HG03108 (cell line): ENCODE results near the gene AHSG.
A peak's percentile ranks its signal among the peaks of the same experiment; 100 is the strongest.
"Not testable (repeated sequence)": the region's sequence is repeated elsewhere in the genome, so short reads cannot be mapped to it uniquely, and the experiment has no call there.

Experiments
- ATAC-seq: cut with Tn5 transposase; IDR thresholded peaks from one replicate; pipeline ENCODE4 v1.9.1; 2021; ENCODE audit warnings: moderate library complexity; ENCODE audit not compliant: unreplicated experiment

The AHSG gene, protein sequence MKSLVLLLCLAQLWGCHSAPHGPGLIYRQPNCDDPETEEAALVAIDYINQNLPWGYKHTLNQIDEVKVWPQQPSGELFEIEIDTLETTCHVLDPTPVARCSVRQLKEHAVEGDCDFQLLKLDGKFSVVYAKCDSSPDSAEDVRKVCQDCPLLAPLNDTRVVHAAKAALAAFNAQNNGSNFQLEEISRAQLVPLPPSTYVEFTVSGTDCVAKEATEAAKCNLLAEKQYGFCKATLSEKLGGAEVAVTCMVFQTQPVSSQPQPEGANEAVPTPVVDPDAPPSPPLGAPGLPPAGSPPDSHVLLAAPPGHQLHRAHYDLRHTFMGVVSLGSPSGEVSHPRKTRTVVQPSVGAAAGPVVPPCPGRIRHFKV

DNA sequence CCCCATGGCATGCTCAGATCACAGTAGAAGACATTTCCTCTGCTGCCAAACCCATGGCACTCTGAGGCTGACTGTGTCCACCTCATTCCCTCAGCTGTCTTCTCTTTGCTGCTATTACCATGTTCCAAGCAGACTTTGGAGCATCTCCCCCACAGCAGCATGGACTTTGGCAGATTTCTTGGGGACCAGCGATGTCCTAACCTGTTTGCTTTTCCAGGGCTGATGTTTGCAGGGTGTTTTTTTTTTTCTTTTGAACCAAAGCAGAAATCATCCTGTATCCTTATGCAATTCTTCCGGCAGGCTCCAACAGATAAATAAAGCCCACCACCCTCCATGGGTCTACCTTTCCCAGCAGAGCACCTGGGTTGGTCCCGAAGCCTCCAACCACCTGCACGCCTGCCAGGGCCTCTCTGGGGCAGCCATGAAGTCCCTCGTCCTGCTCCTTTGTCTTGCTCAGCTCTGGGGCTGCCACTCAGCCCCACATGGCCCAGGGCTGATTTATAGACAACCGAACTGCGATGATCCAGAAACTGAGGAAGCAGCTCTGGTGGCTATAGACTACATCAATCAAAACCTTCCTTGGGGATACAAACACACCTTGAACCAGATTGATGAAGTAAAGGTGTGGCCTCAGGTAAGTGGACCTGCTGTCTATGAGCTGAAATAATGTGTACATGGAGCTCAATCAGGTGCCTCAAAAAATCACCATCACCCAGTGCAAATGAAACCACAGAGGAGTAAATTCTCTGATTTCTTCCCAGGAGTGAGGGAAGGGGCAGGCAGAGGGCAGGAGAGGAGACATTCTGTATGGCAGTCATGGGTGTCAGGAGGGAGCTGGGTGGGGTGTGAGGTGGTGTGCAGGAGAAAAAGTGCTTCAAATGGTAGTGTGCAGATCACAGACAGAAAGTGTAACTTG lies at the start of gene AHSG:
Gene AHSG (plus strand): TSS at position 340 of the 916 bp plus-strand sequence. CDS start 82 bp downstream, at position 422.
- ATAC-seq, result no peak

GRCh38 chr3:186564586-186564985 lies 48.3 kb upstream of the AHSG start:
- ATAC-seq, result no peak

- ATAC-seq, result peak; percentile 0
Observed at GRCh38 chr3:186566772-186567071, 46.1 kb upstream of the AHSG start.

DNA sequence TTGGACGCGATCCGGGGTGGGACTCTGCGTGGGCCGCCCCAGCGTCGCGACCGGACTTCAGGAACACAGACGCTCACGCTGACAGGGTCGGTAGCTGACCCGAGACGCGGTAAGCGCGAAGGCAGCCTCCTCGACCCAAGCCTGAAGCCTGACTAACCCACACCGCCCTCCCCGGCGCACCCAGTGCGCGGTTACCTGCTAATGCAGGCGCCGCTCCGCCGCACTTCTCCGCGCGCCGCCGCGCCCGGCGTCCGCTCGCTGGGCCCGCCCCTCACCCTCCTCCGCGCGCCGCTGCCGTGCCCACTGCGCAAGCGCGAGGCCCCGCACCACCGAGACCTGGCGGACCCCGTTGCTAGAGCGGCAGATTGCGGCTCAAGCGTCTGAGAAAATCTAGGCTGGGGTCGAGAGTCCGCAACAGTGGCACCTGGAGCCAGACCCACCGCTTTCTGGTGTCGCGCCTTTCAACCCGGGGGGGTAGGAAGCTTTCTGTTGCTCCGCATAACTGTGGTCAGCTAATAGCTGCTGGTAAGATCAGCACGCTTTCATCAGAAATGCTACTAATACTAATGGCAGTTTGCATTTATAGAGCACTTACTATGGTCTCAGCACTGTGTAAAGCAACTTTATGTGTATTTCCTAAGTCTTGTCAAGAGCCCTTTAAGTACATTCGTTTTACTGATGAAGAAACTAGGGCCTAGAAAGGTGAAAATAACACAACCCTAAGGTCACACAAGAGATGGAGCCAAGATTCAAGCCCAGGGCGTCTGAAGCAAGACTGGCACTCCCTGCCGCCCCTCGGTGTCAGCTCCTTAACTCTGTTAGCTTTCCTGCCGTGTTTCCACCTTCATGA lies 45.6 kb upstream of the AHSG start, which contains the start of gene TBCCD1:
Gene TBCCD1 (minus strand): TSS at position 268 of the 850 bp plus-strand sequence. CDS start 3,010 bp downstream, outside the sequence.
- ATAC-seq, result peak; percentile 44

DNA sequence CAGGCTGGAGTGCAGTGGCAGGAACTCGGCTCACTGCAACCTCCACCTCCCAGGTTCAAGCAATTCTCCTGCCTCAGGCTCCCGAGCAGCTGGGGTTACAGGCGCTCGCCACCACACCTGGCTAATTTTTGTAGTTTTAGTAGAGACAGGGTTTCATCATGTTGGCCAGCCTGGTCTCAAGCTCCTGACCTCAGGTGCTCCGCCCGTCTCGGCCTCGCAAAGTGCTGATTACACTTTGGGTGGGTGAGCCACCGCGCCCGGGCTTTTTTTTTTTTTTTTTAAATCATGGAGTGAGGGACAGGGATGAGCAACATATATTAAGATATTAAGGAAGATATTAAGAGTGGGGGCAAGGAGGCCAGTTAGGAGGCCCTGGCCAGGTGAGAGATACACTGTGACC lies 43.5 kb upstream of the AHSG start:
- not testable (repeated sequence) for ATAC-seq

- ATAC-seq, result no peak
Observed at GRCh38 chr3:186569779-186570095, 43.1 kb upstream of the AHSG start.

DNA sequence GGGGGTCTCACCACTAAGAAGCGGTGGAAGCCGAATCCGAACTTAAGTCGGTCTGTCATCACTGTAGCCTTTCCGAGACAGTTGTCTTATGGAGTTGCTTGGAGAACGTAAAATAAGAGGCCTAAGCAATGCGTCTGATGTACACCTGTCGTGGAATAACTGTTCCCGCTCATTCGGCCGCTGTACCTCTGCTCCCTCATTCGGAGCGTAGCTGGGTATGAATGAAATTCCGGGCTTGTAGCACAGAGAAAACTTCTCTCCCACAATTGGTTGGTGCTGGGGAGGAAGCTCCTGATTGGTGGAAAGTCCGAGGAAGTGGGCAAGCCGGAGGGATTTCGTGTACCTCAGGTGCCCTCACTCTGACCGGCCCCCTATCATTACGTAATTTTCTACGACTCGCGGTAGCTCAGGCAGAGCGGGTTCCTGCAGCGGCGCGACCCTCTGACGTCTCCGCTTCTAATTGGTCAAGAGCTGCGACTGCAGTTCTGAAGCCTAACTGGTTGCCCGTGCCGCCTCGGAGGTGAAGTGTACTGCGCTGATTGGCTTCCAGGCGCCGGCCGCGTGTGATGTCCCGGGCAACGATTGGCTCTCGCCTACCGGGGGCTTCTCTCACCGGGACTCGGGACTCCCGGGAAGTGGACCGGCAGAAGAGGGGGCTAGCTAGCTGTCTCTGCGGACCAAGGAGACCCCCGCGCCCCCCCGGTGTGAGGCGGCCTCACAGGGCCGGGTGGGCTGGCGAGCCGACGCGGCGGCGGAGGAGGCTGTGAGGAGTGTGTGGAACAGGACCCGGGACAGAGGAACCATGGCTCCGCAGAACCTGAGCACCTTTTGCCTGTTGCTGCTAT lies 42.5 kb upstream of the AHSG start, which contains the start of gene DNAJB11:
Gene DNAJB11 (plus strand): TSS at position 625 of the 845 bp plus-strand sequence. CDS start 178 bp downstream, at position 803.
- ATAC-seq, result peak; percentile 86

GRCh38 chr3:186570941-186571643 lies 41.8 kb upstream of the AHSG start:
- no peak for ATAC-seq

DNA sequence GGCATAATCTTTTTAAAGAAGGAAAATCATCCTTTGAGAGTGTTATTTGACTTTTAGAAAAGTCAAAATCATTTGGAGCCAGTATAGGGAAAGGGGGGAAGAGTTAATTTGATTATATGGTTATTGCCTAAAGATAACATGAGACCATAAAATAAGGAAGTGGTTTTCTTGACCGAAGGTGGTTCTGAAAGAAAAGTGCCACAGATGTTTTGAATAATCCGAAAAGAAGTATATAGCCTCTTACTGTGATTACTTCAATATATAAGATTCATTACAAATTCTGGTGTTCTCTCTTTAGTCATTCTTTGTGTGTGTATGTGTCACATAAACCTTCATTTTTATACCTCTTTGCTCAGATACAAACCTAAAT lies 41.2 kb upstream of the AHSG start:
- no peak for ATAC-seq

DNA sequence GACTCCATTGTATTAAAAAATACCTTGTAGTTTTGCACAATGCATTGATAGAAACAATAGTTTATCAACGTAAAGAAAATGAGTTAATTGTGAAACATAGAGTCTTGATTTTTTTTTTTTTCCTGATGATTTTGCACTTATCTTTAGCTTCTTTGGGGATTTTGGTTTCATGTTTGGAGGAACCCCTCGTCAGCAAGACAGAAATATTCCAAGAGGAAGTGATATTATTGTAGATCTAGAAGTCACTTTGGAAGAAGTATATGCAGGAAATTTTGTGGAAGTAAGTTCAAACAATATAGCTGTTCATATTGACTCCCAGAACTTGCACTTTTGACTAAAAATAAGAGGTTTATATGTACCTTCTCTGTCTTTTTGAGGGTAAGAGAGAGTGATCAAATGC lies 35.3 kb upstream of the AHSG start:
- ATAC-seq, result no peak

DNA sequence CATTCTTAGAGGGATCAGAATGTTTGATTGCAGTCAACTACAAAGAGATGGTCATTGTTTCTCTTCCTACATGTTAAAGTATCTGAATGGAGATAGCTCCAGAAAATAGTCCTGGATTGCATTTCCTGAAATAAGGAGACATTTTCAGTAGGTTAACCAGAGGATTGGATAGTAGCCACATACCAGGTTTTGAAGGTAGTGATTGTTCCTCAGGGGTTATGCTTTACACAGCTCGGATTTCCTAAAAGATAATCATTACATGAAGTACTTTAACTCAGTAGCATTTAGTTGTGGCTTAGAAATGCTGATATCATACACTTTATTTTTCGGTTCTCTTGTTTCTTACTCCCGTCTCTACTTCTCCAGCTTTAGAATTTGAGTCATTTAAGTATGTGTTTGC lies 32.1 kb upstream of the AHSG start:
- no peak for ATAC-seq

DNA sequence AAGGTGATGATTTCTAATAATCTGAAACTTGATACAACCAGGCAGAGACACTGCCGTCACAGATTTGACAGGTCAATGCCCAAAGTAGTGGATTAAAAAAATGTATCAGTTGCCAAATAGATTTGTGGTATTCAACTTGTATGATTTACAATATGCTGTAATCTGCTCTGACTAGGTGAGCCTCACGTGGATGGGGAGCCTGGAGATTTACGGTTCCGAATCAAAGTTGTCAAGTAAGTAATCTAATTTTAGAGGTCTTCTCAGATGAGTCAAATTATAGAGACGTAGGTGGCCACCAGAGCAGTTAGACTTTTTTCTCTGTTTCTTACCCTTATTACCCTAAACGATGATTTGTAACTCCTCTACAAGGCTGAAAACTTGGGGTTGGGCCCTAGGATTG lies 30.3 kb upstream of the AHSG start:
- no peak for ATAC-seq

- ATAC-seq, result no peak
Observed at GRCh38 chr3:186583831-186584230, 29.0 kb upstream of the AHSG start.

DNA sequence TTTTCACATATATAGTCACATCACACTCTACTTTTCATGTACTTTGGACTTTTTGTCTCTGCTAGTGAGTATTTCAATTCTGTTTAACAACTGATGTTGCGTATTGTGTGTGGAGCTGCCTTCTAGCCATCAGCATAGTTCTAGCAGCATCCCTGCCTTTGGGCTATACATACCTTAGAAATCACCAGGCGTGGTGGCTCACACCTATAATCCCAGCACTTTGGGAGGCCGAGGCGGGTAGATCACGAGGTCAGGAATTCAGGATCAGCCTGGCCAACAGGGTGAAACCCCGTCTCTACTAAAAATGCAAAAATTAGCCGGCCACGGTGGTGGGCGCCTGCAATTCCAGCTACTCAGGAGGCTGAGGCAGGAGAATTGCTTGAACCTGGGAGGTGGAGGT lies 26.6 kb upstream of the AHSG start:
- not testable (repeated sequence) for ATAC-seq

GRCh38 chr3:186587183-186587582 lies 25.7 kb upstream of the AHSG start:
- ATAC-seq, result no peak

DNA sequence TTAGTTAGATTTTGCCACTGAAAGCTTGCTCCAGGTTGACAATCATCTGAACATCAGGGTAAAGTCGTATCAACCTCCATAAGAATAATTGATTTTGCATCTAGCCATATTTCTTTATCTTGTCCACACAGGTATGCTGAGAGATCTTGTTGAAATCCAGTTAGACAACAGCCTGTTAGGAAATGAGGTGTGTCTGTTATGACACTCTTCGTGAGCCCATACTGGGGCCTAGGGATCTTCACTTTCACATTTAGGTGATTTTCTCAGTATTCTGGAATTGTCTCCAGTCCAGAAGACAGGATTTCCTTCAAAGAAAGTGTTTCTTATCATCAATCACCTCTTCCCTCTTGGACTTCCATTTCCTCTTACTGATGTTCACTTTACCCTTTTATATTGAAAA lies 24.2 kb upstream of the AHSG start:
- no peak for ATAC-seq

- no peak for ATAC-seq
Observed at GRCh38 chr3:186589121-186589520, 23.7 kb upstream of the AHSG start.

- no peak for ATAC-seq
Observed at GRCh38 chr3:186589856-186590579, 22.8 kb upstream of the AHSG start.
